ENCODE measurements around the gene FLT3LG. TPM values are rescaled to one million over a fixed set of nuclear protein-coding genes. Genes with fewer than 3 reads are reported as not detected.

Gene FLT3LG
- total and polyA plus RNA-seq, 9 of the 15 experiments (the other 6 are each of a cell fraction or from before 2014, with no cell fraction given) = 0.31 to 6.4 (median 1.1) TPM

DNA sequence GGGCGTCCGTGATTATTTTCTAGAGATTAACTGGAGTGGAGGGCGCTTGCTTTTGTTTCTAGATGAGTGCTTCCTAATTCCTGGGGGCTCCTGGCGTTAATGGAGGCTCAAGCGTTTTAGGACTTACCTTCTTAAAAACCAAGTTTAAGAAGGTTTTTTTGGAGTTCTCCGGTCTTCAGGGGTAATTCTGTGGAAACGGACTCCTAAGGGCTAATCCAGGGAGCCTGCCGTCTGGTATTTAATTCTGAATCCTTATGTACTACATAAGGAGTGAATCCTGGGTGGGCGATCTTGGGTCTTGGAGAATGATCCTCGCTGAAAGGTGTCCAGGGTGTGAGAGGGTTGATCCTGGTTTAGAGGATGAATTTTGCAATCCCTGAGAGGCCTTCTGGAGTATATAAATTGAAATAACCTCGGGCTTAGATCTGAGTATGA is 22.6 kb downstream of the FLT3LG start (continued):
- TF ChIP-seq ELF1 (tag; IDR thresholded peaks at IDR 0.05) (peak; percentile 52; the same call in 1 of the 2 replicates), HIVEP1 (CRISPR knock-in tag; IDR thresholded peaks at IDR 0.05) (no peak), KLF16 (IDR thresholded peaks at IDR 0.05) (no peak), SMAD2 (IDR thresholded peaks at IDR 0.05; ENCODE audit: low read depth, low read length) (no peak), NBN (IDR thresholded peaks at IDR 0.05; ENCODE audit: low read depth) (peak; percentile 30; the same call in 1 of the 2 replicates)
- TF ChIP-seq, protein P1, sequence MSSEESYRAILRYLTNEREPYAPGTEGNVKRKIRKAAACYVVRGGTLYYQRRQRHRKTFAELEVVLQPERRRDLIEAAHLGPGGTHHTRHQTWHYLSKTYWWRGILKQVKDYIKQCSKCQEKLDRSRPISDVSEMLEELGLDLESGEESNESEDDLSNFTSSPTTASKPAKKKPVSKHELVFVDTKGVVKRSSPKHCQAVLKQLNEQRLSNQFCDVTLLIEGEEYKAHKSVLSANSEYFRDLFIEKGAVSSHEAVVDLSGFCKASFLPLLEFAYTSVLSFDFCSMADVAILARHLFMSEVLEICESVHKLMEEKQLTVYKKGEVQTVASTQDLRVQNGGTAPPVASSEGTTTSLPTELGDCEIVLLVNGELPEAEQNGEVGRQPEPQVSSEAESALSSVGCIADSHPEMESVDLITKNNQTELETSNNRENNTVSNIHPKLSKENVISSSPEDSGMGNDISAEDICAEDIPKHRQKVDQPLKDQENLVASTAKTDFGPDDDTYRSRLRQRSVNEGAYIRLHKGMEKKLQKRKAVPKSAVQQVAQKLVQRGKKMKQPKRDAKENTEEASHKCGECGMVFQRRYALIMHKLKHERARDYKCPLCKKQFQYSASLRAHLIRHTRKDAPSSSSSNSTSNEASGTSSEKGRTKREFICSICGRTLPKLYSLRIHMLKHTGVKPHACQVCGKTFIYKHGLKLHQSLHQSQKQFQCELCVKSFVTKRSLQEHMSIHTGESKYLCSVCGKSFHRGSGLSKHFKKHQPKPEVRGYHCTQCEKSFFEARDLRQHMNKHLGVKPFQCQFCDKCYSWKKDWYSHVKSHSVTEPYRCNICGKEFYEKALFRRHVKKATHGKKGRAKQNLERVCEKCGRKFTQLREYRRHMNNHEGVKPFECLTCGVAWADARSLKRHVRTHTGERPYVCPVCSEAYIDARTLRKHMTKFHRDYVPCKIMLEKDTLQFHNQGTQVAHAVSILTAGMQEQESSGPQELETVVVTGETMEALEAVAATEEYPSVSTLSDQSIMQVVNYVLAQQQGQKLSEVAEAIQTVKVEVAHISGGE (CRISPR knock-in tag; IDR thresholded peaks at IDR 0.05) = peak in 1 of 3 experiments; percentile 48; a peak in 1 of 6 replicates
